Measurements from ENCODE around the gene THYN1.
A peak's percentile ranks its signal among the peaks of the same experiment; 100 is the strongest.
"Not testable (repeated sequence)": the region's sequence is repeated elsewhere in the genome, so short reads cannot be mapped to it uniquely, and the experiment has no call there.

Gene THYN1

DNA sequence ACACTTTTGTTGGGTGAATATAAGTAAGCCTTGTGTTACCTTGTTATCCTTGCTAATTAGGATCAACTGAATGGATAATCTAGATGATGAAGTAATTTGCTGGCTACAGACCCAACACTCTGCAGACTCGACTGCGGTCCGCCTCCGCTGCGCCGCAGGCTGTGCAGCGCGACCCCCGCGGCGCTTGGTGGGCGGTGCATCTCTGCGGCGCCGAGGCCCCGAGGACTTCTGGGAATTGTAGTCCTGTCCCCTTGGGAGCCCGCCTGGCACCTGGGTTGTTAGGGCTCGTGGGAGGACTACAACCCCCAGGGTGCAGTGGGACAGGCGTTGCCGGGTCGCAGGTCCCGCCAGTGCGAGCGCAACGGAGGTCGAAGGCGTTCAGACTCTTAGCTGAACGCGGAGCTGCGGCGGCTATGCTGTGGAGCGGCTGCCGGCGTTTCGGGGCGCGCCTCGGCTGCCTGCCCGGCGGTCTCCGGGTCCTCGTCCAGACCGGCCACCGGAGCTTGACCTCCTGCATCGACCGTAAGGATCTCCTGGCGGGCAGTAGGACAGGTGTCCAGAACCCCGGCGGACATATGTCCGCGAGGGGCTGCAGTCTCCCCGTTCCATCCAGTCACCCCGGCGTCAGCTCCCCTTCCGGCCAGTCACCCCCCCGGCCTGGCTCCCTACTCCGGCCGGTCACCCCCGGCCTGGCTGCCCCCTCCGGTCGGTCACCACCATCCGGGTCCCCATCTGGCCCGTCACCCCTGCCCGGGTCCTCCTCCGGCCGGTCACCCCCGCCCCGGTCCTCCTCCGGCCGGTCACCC is at the start of gene THYN1, which contains the start of gene ACAD8:
Gene THYN1, minus strand, starts transcription at position 165 of the 806 bp plus-strand sequence. CDS start 470 bp downstream, outside the sequence.
Gene ACAD8, plus strand, starts transcription at position 381 of the 806 bp plus-strand sequence. Its CDS starts 33 bp downstream, at position 414.
- peak; percentile 94 for DNase-seq

DNA sequence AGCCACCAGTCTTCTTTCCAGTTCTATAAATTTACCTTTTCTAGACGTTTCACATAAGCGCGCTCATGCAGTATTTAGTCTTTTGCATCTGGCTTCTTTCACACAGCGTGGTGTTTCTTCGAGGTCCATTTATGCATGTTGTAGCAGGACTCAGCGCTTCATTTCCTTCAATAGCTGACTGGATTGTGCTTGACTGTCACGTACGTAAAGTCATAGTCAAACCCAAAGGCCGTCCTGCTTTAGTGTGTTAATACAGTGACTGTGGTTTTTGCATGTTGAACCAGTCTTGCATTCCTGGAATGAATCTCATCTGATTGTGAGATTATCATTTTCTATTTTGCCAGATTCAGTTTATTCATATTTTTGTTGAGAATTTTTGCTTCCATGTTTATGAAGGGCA is 41.5 kb upstream of the THYN1 start:
- no peak for DNase-seq

- DNase-seq, result no peak
These were observed 40.3 kb upstream of the THYN1 start for GRCh38 chr11:134293119-134294113.

DNA sequence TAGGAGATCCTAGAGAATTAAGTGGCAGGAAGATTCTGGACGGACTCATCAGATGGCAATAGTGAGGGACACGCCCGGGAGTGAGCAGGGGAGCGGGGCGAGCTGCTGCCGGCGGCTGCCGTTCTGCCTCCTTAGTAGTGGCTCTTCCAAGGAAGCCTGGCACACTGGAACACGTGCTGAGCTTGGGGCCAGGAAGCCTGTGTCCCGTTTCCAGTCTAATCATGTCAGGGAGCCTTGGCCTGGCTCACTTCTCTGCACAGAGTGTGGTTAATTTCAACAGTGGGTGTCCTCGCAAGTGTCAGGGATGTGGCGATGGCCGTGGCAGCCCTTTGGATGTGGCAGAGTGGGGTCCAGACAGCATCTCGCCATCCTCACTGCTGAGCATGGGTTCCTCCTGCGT is 39.5 kb upstream of the THYN1 start:
- no peak for DNase-seq

- DNase-seq, result no peak
These were observed 38.0 kb upstream of the THYN1 start for GRCh38 chr11:134291196-134291595.

- no peak for DNase-seq
These were observed 37.5 kb upstream of the THYN1 start for GRCh38 chr11:134290646-134291045.

DNA sequence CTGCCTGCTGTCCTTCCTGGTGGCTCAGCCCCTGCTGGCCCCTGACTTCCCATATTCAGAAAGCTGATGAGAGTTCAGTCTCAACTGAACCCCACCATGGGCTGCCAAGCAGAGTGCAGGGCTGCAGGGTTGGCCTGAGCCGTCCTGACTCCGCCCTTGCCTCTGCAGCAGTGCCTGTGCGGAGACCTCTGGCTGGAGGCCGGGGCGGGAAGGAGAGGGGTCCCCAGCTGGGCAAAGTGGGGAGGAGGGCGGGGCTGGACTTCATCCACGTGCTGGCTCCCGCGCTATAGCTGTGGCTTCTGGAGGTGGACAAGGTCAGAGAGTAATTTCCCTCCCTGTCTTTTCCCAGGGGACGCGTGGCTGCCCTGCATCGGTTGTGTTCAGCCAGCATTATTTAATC is 36.6 kb upstream of the THYN1 start:
- no peak for DNase-seq

GRCh38 chr11:134289167-134289566 is 36.0 kb upstream of the THYN1 start:
- DNase-seq, result no peak

DNA sequence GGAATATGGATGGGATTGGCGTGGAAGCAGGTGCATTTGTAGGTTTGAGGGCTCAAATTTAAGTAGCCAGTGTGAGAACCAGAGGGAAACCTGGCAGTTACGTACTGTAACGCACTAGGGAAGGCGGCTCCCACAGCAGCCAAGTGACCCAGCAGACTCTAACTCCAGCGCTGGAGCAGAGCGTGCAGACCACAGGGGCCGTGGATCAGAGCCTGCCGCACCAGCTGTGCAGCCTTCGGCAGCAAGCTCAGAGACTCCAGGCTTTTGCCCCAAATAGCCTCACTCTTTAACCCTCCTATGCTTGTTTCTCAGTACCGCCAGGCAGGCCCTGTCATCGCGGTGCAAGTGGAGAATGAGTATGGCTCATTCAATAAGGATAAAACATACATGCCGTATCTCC is 35.3 kb upstream of the THYN1 start:
- DNase-seq, result no peak

- no peak for DNase-seq
These were observed 34.4 kb upstream of the THYN1 start for GRCh38 chr11:134287561-134287960.

- not testable (repeated sequence) for DNase-seq
These were observed 31.2 kb upstream of the THYN1 start for GRCh38 chr11:134284349-134284748.

DNA sequence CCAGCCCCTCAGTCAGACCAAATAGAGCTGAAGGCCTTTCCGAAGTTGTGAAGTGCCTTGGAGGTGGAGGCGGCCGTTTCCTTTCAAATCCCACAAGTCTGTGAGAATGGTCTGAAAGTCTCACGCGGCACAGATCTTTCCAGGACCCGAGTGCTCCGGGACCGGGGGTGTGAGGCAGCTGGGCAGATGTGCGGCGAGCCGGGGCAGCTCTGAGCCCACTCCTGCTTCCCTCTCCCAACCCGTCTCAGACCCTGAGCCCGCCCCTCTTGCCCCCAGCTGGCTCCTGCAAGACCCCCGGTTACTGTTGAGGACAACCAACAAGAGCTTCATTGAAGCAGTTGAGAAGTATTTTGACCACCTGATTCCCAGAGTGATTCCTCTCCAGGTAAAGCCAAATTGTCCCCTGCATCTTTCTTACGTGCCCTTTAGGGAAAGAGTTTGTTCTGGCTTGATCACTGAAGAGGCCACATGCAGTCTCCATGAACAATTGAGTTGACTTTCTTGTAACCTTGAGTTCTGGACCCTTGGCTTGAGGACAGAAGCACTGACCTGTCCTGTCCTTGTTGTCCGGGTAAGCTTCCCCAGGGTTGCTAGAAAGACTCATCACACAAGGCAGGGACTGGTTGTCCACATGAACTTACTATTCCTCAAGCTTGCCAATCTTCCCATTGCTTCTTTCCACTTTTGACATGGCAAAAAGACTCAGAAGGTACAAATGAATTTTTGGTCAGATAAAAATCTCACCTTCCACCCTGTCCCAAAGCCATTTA is 30.5 kb upstream of the THYN1 start:
- no peak for DNase-seq

- no peak for DNase-seq
These were observed 29.2 kb upstream of the THYN1 start for GRCh38 chr11:134282121-134283045.

GRCh38 chr11:134281635-134282034 is 28.5 kb upstream of the THYN1 start:
- not testable (repeated sequence) for DNase-seq

- no peak for DNase-seq
These were observed 25.2 kb upstream of the THYN1 start for GRCh38 chr11:134278356-134278755.

DNA sequence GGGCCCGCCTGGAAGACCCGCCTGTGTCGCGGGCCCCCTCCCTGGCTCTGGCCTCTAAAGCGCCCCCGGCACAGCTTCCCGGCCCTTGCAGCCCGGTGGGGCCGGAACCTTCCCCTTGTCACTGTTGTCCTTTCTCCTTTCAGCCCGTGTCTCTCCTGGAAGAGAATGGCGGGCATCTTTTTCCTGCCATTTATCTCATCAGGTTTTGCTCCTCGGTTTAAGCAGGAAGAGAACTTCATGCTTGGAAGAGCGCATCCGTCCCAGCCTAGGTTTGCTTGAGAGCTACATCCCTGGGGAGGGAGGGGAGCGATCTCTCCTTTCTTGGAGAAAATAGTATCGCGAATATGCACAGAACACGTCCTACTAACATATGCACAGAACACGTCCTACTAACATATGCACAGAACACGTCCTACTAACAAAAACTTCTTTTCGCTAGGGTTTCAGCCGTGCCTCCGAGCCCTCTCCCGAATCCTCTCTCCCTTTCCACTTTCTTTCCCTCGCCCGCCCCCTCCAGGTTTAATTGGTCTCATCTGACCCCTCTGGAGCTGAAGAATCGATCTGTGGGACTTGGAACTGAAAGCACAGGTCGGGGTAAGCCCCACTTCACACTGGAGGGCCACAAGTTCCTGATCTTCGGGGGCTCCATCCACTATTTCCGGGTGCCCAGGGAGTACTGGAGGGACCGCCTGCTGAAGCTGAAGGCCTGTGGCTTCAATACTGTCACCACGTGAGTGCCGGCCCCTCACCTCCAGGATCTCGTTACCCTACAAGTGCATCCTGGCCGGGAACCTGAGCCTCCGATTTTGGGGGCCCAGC is 24.2 kb upstream of the THYN1 start:
- DNase-seq, result no peak

- no peak for DNase-seq
These were observed 23.4 kb upstream of the THYN1 start for GRCh38 chr11:134276396-134277182.

- DNase-seq, result peak; percentile 80 to 81
These were observed 22.6 kb upstream of the THYN1 start, which contains the start of gene GLB1L3 for GRCh38 chr11:134275534-134276395. TSS of gene GLB1L3 (plus strand) at chr11:134276379. CDS start at chr11:134276741, 362 bp downstream.

GRCh38 chr11:134275188-134275533 is 22.0 kb upstream of the THYN1 start:
- no peak for DNase-seq
